T-helper 17 cell (primary cell): ENCODE results near the gene UNC93A. TPM values are rescaled to one million over a fixed set of nuclear protein-coding genes. Genes with fewer than 3 reads are reported as not detected.
"Not testable (repeated sequence)": the region's sequence is repeated elsewhere in the genome, so short reads cannot be mapped to it uniquely, and the experiment has no call there.

Experiments used
- ATAC-seq: fragments of 150-1000 bp; cut with Tn5 transposase; 2 replicates; pipeline ENCODE4 v1.10.0; 2021; ENCODE audit warnings: mild to moderate bottlenecking, moderate library complexity
- DNase-seq, 3 donors: peaks; one replicate each; pipeline versions ENCODE4 v3.0.0 to v3.0.0-alpha.2; 2020 to 2021
- H3K9me3 ChIP-seq: one replicate; pipeline ENCODE4 v1.7.0; 2013; ENCODE audit warnings: low read length, mild to moderate bottlenecking; ENCODE audit not compliant: control insufficient read depth, poor library complexity, severe bottlenecking
- H3K27ac Mint-ChIP-seq: one replicate; pipeline ENCODE4 v1.8.0; 2022; ENCODE audit warnings: mild to moderate bottlenecking, moderate library complexity, mixed read lengths
- H3K27me3 Mint-ChIP-seq: one replicate; pipeline ENCODE4 v1.8.0; 2022; ENCODE audit warnings: mixed read lengths
- H3K36me3 Mint-ChIP-seq: one replicate; pipeline ENCODE4 v1.8.0; 2022; ENCODE audit warnings: low read depth, mixed read lengths
- H3K4me1 Mint-ChIP-seq: one replicate; pipeline ENCODE4 v1.8.0; 2022; ENCODE audit warnings: mild to moderate bottlenecking, mixed read lengths
- H3K4me3 Mint-ChIP-seq: one replicate; pipeline ENCODE4 v1.8.0; 2022; ENCODE audit warnings: mild to moderate bottlenecking, moderate library complexity, mixed read lengths
- total RNA-seq, 4 donors: library from RNA in 2 of 4; stranded (reverse) in 2 of 4; gene quantifications; one replicate each; pipeline ENCODE4 v1.2.3 and lab custom pipeline; 2022 to 2026

UNC93A gene
- total RNA-seq, 2 donors from 2014 or later: not detected

DNA sequence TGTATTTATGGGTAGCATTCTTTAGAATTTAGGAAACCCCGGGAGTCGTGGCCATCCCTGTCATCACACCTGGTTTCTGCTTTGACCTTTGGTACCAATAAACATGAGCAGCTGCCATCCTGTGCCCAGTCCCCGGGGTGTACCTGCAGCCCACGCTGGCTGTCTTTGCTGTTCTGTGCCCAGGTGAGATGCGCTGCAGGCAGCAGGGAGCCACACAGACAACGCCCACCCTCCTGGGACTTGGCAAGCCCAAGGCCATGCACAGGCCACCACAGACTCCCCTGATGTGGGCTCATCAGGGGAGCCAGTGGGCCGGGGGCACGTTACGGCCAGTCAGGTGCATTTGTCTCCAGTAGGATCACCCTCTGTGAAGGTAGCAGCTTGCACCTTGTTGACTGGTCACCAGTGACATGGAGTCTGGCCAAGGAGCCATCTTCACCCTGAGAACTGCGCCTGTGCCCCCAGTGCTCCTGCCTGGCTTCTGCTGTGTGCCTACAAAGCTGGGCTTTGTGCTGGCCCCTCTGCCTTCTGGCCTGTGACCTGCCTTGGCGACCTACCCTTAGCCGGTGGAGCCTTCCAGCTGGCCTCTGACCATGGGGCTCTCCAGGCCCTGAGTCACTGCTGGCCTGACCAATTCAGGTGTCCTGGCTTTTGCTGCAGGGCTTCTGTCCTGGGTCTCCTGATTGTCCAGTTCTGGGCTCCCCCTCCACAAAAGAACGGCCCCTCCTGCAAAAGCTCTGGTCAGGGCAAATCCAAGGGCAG, 14.2 kb upstream of the UNC93A start:
- ATAC-seq (no peak), DNase-seq (no peak)
- peaks cover 70% of the 10 kb centered on the region for H3K27me3 Mint-ChIP-seq
- peaks cover 6% of the 10 kb centered on the region for H3K36me3 Mint-ChIP-seq
- no peak overlapping the region for H3K4me3 Mint-ChIP-seq
- no peaks in the 10 kb centered on the region for H3K9me3 ChIP-seq
- peaks cover 6% of the 10 kb centered on the region for H3K4me1 Mint-ChIP-seq
- H3K27ac Mint-ChIP-seq: no peak overlapping the region

DNA sequence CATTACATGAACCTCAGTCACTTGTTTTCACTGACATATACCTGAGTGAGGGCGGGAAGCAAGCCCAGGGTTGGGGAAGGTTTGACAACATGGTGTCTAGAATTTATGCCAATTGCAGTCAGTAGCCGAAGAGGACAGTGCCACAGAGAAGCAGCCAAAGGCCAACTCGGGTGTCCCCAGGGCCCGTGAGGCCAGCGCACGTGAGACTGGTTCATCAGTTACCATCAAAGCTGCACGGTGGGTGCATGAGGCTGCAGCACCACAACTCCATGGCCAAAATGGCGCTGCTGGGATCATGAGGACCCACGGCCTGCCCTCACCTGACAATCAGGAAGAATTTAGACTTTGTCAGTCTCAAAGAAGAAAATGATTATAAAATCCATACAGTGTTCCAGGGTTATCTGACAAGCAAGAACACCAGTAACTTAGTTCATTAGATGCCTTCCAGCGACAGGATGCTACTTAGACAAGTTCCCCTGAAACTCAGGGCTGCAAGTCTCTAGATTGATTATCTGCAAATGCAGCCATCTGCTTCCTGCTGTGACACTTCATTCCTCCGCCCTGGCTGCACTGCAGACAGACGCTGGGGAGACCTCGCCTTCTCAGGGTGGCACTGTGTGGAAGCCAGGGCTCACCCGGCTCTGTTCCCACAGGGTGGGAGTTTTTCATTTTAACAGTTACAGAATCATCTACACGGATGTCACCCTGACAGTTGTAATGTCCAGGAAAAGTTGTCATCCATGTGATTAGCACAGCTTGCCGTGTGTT, 12.8 kb upstream of the UNC93A start:
- not testable (repeated sequence) for ATAC-seq, H3K36me3 Mint-ChIP-seq, H3K27ac Mint-ChIP-seq, H3K4me3 Mint-ChIP-seq, H3K9me3 ChIP-seq, DNase-seq, H3K4me1 Mint-ChIP-seq
- peaks cover 75% of the 10 kb centered on the region for H3K27me3 Mint-ChIP-seq

- Mint-ChIP-seq H3K36me3 (peaks cover 6% of the 10 kb centered on the region), H3K27me3 (peaks cover 69% of the 10 kb centered on the region), H3K4me1 (peaks cover 6% of the 10 kb centered on the region), H3K4me3 (no peak overlapping the region), H3K27ac (no peak overlapping the region)
- no peak for ATAC-seq
- H3K9me3 ChIP-seq: no peaks in the 10 kb centered on the region
- no peak for DNase-seq
Observed at GRCh38 chr6:167279766-167280446, 11.2 kb upstream of the UNC93A start.

DNA sequence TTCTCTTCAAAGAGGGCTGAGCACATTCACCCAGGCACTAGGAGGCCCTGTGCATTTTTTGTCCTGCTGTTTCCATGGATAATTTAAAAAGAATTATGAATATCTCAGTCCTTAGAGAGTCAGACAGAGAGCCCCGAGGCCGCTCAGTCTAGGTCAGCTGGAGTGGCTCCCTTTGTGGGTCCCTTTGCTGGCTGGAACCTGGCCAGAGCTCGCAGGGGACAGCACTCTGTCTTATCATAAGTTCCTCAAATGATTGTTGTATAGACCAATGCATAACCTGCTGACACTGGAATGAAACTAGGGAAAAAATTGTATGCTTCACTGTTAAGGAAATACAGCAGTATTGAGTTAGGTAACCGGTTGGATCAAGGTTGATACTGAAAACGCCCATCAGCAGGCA, 10.6 kb upstream of the UNC93A start:
- not testable (repeated sequence) for H3K27ac Mint-ChIP-seq, H3K9me3 ChIP-seq, H3K4me1 Mint-ChIP-seq, H3K36me3 Mint-ChIP-seq, ATAC-seq, H3K4me3 Mint-ChIP-seq, DNase-seq
- H3K27me3 Mint-ChIP-seq: peaks cover 71% of the 10 kb centered on the region

- Mint-ChIP-seq H3K27ac (no peak overlapping the region), H3K4me1 (peaks cover 6% of the 10 kb centered on the region), H3K36me3 (peaks cover 6% of the 10 kb centered on the region), H3K27me3 (peaks cover 54% of the 10 kb centered on the region), H3K4me3 (no peak overlapping the region)
- DNase-seq (no peak), ATAC-seq (no peak)
- no peaks in the 10 kb centered on the region for H3K9me3 ChIP-seq
Observed at GRCh38 chr6:167282165-167282564, 8.9 kb upstream of the UNC93A start.

GRCh38 chr6:167284565-167284964, 6.5 kb upstream of the UNC93A start:
- ATAC-seq, H3K36me3 Mint-ChIP-seq, H3K4me3 Mint-ChIP-seq, DNase-seq, H3K4me1 Mint-ChIP-seq, H3K27ac Mint-ChIP-seq, H3K9me3 ChIP-seq: not testable (repeated sequence)
- peaks cover 32% of the 10 kb centered on the region for H3K27me3 Mint-ChIP-seq

GRCh38 chr6:167285077-167285770, 5.9 kb upstream of the UNC93A start:
- Mint-ChIP-seq H3K27ac (no peak overlapping the region), H3K27me3 (peaks cover 32% of the 10 kb centered on the region), H3K4me1 (peaks cover 3% of the 10 kb centered on the region), H3K36me3 (no peaks in the 10 kb centered on the region), H3K4me3 (no peak overlapping the region)
- no peak for DNase-seq
- H3K9me3 ChIP-seq: no peaks in the 10 kb centered on the region
- no peak for ATAC-seq

- ATAC-seq (no peak), DNase-seq (no peak)
- no peaks in the 10 kb centered on the region for H3K9me3 ChIP-seq
- Mint-ChIP-seq H3K4me1 (no peaks in the 10 kb centered on the region), H3K4me3 (no peak overlapping the region), H3K36me3 (no peaks in the 10 kb centered on the region), H3K27me3 (peaks cover 9% of the 10 kb centered on the region), H3K27ac (no peak overlapping the region)
Observed at GRCh38 chr6:167287513-167288048, 3.5 kb upstream of the UNC93A start.

DNA sequence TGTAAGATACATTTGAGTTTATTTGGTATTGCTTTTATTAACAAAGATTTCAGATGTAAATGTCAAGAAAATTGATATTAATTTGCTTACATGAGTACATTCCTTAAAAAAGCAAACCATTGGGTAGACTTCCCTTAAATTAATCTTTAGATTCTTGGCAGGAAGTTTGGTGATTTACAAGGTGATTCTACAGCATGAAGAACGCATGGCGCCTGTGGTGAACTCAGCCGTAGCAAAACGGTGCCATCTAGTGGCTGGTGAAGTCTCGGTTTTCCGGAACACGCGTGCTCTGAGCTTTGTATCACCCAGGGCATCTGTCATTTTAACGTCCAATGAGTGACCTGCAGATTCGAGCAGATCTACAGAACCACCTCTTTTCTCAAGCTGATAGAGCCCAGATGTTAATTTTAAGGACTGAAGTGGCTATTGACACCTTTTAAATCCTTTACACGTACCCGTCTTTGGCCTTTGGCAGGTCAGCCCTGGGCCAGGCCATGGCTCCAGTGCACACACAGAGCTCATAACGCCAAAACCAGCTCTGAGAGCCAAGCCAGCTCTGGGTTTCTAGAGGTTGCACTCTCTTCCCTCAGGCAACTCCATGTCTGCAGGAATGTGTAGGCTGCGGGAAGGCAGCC, 2.4 kb upstream of the UNC93A start:
- not testable (repeated sequence) for H3K4me1 Mint-ChIP-seq, H3K9me3 ChIP-seq, DNase-seq, H3K27me3 Mint-ChIP-seq, H3K36me3 Mint-ChIP-seq, H3K27ac Mint-ChIP-seq, H3K4me3 Mint-ChIP-seq
- ATAC-seq: peak; percentile 87

DNA sequence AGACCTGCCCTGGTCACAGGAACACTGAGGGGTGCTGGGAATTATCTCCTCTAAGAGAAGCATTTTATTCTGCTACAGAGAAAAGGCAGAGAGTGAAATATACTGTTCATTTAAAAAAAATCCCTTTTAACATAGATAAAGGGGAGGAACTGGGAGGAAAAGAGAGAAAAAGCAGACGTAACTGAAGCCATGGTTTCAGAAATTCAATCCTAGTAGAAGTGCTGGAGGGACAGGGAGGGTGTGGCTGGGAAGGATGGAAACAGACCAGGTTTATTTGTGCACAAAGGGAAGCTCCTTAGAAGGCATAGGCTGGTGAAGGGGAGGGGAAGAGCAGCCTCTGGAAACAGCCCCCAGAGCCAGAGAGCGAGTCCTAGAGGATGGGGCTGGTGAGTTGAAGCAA, 1.8 kb upstream of the UNC93A start:
- DNase-seq, H3K4me3 Mint-ChIP-seq, H3K27me3 Mint-ChIP-seq, H3K4me1 Mint-ChIP-seq, H3K27ac Mint-ChIP-seq, ATAC-seq, H3K9me3 ChIP-seq, H3K36me3 Mint-ChIP-seq: not testable (repeated sequence)

DNA sequence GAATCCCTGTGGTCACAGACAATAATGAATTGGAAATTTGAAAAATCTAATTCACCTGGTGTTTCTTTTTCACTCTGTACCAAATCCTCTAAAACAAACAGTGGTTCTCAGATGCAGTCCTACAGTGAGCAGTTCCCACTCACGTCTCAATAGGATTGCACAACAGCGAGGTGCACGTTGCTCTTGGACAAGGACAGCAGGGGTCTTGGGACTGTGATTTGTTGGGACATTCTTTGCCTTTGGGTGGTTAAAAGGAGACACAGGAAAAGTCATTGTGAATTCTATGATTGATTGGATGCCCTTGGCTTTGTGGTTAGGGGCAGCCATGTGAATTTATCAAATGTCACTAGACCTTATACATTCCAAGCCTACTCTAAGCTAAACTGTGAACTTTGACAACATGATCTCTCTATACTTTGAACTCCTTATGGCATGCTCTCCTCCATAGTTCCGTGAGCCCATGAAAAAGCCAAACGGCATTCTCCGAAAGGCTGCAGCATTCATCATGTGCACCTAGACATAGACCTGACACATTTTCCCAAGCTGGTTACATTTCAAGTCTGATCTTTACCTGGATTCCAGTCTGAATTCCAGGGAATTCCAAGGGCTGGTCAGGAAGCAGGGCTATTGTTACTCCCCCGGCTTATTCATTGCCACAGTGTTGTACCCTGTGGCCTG, 647 bp downstream of the UNC93A start:
- Mint-ChIP-seq H3K4me1 (no peaks in the 10 kb centered on the region), H3K4me3 (no peak overlapping the region), H3K36me3 (peaks cover under 1% of the 10 kb centered on the region), H3K27ac (no peak overlapping the region), H3K27me3 (peaks cover 18% of the 10 kb centered on the region)
- ATAC-seq (no peak), DNase-seq (no peak)
- H3K9me3 ChIP-seq: no peaks in the 10 kb centered on the region
